HG03064 (cell line): ENCODE data around the gene TIMM22.

Experiments
- ATAC-seq: cut with Tn5 transposase; IDR thresholded peaks from one replicate; pipeline ENCODE4 v1.9.1; 2021; ENCODE audit warnings: low read depth; ENCODE audit not compliant: unreplicated experiment

Gene TIMM22

GRCh38 chr17:1050996-1051925 is 54.3 kb downstream of the TIMM22 start:
- ATAC-seq = no peak
